Spleen (tissue), 7 donors: ENCODE data around the gene GNA14.

Source experiments
- POLR2A ChIP-seq, 3 donors: fragments of 450-650 bp; IDR thresholded peaks; one replicate each; pipeline ENCODE4 v1.5.1; 2017; ENCODE audit warnings: antibody characterized with exemption in 3 of 3, mild to moderate bottlenecking in 1 of 3
- POLR2AphosphoS5 ChIP-seq, 3 donors: sonication (generic); formaldehyde crosslinking; IDR thresholded peaks; one replicate each; pipeline ENCODE4 v1.5.1; 2017; ENCODE audit warnings: antibody characterized with exemption in 3 of 3
- TF ChIP-seq, protein P1 (sequence below), 11 experiments: fragments of 200-600 bp in 7 of 11; fragments of 450-650 bp in 4 of 11; sonication (generic) in 4 of 11; IDR thresholded peaks in 8 of 11; conservative IDR thresholded peaks in 3 of 11; 1 replicate in 7 of 11; 2 replicates in 4 of 11; pipeline versions ENCODE4 v1.4.0 to v1.8.0; 2016 to 2021; ENCODE audit warnings: antibody characterized with exemption in 11 of 11, inconsistent platforms in 4 of 11, mild to moderate bottlenecking in 1 of 11
- donor health status: DM: no; HTN: no; CAD: no; lungs with moderate emphysema.
- donor health status: DM: no; HTN: no; CAD: no.
- donor health status: DM: no; HTN: no; CAD: no.

DNA sequence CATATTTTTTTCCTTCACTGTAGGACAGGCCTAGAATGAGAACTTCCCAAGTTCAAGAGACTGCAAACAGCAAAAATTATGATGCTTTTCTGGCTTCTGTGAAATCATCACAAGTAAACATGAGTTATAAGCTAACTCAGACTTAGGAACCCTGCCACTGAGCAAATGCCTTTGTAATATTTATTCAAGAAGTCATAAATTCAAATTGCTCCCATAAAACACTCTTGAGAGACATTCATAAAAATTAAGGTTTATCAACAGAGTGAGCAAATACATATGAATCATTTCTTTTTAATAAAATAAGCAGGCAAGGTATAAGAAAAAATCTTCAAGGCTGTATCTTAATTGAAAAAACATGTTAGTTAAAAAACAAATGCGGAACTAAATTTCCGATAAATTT, 124.2 kb downstream of the GNA14 start:
- TF ChIP-seq, protein P1, sequence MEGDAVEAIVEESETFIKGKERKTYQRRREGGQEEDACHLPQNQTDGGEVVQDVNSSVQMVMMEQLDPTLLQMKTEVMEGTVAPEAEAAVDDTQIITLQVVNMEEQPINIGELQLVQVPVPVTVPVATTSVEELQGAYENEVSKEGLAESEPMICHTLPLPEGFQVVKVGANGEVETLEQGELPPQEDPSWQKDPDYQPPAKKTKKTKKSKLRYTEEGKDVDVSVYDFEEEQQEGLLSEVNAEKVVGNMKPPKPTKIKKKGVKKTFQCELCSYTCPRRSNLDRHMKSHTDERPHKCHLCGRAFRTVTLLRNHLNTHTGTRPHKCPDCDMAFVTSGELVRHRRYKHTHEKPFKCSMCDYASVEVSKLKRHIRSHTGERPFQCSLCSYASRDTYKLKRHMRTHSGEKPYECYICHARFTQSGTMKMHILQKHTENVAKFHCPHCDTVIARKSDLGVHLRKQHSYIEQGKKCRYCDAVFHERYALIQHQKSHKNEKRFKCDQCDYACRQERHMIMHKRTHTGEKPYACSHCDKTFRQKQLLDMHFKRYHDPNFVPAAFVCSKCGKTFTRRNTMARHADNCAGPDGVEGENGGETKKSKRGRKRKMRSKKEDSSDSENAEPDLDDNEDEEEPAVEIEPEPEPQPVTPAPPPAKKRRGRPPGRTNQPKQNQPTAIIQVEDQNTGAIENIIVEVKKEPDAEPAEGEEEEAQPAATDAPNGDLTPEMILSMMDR (IDR thresholded peaks at IDR 0.05 in 8 of 11, conservative IDR thresholded peaks at IDR 0.05 in 3 of 11) = no peak
- TF ChIP-seq POLR2AphosphoS5 (IDR thresholded peaks at IDR 0.05) (no peak), POLR2A (IDR thresholded peaks at IDR 0.05) (no peak)
